Tibial artery (tissue), 4 donors: ENCODE data around the gene NUDT21.

Source experiments
- DNase-seq, 2 donors: peaks; one replicate each; pipeline ENCODE4 v3.0.0-alpha.2; 2019
- H3K27ac ChIP-seq, 2 donors: fragments of 200-600 bp; sonication (generic) in 1 of 2; 1 replicate in 1 of 2; 2 replicates in 1 of 2; pipeline ENCODE4 v1.5.1; 2018 to 2019; ENCODE audit warnings: mild to moderate bottlenecking in 1 of 2
- H3K27me3 ChIP-seq, 2 donors: fragments of 200-600 bp; sonication (generic) in 1 of 2; one replicate each; pipeline versions ENCODE4 v1.5.1 to v1.6.0; 2016 to 2019
- H3K36me3 ChIP-seq, 3 donors: fragments of 200-600 bp; sonication (generic) in 2 of 3; one replicate each; pipeline ENCODE4 v1.5.1; 2016 to 2019; ENCODE audit warnings: mild to moderate bottlenecking in 2 of 3
- H3K4me1 ChIP-seq, 4 donors: fragments of 200-600 bp; sonication (generic) in 2 of 4; 1 replicate in 3 of 4; 2 replicates in 1 of 4; pipeline ENCODE4 v1.5.1; 2016 to 2019
- H3K4me3 ChIP-seq, 2 donors: fragments of 200-600 bp; sonication (generic) in 1 of 2; 1 replicate in 1 of 2; 2 replicates in 1 of 2; pipeline ENCODE4 v1.5.1; 2018 to 2019; ENCODE audit warnings: mild to moderate bottlenecking in 2 of 2
- H3K9me3 ChIP-seq, 3 donors: fragments of 200-600 bp; sonication (generic) in 1 of 3; one replicate each; pipeline ENCODE4 v1.5.1; 2016 to 2019
- CTCF ChIP-seq, 2 experiments: fragments of 200-600 bp in 1 of 2; fragments of 450-650 bp in 1 of 2; IDR thresholded peaks; one replicate each; pipeline ENCODE4 v1.5.1; 2017 to 2019; ENCODE audit warnings: antibody characterized with exemption in 2 of 2, mild to moderate bottlenecking in 1 of 2, moderate library complexity in 1 of 2
- intact Hi-C: fragments of 100-400 bp; cut with DNase I; formaldehyde crosslinking; loops from one replicate; pipeline ENCODE4 v1.15.0; 2023; ENCODE audit warnings: low total_unique reads

Gene NUDT21

GRCh38 chr16:56414366-56414765 lies 36.8 kb downstream of the NUDT21 start:
- intact Hi-C loops: no loop called here

GRCh38 chr16:56413381-56413780 lies 37.8 kb downstream of the NUDT21 start:
- intact Hi-C loops: no loop called here
- no peak for TF ChIP-seq CTCF (IDR thresholded peaks at IDR 0.05)
- no peak for DNase-seq
- H3K9me3 ChIP-seq: no peaks in the 10 kb centered on the region
- H3K36me3 ChIP-seq: peaks cover 26 to 41% (median 27%) of the 10 kb centered on the region in 3 donors
- no peak overlapping the region for H3K27ac ChIP-seq
- H3K27me3 ChIP-seq: no peaks in the 10 kb centered on the region
- H3K4me1 ChIP-seq: peaks cover 0 to 28% (median 1%) of the 10 kb centered on the region in 4 donors
- no peak overlapping the region for H3K4me3 ChIP-seq

More at GRCh38 chr16:56414366-56414765, 36.8 kb downstream of the NUDT21 start:
- H3K9me3 ChIP-seq: no peaks in the 10 kb centered on the region
- H3K36me3 ChIP-seq: peaks cover 16 to 31% (median 17%) of the 10 kb centered on the region in 3 donors
- no peak overlapping the region for H3K27ac ChIP-seq
- no peak overlapping the region for H3K4me3 ChIP-seq
- no peaks in the 10 kb centered on the region for H3K27me3 ChIP-seq
- peaks cover 0 to 34% (median 2%) of the 10 kb centered on the region in 4 donors for H3K4me1 ChIP-seq
- TF ChIP-seq CTCF (IDR thresholded peaks at IDR 0.05): no peak
- no peak for DNase-seq

- no peak for TF ChIP-seq CTCF (IDR thresholded peaks at IDR 0.05)
- intact Hi-C loops: no loop called here
- DNase-seq: no peak
- Histone ChIP-seq H3K36me3 (peaks cover 40 to 54% (median 41%) of the 10 kb centered on the region in 3 donors), H3K4me3 (no peak overlapping the region), H3K9me3 (no peaks in the 10 kb centered on the region), H3K4me1 (peaks cover 0 to 28% (median 1%) of the 10 kb centered on the region in 4 donors), H3K27ac (no peak overlapping the region), H3K27me3 (no peaks in the 10 kb centered on the region)
Measured at GRCh38 chr16:56411624-56412023, 39.5 kb downstream of the NUDT21 start.

GRCh38 chr16:56411123-56411522 lies 40.0 kb downstream of the NUDT21 start:
- Histone ChIP-seq H3K36me3 (peaks cover 40 to 54% (median 41%) of the 10 kb centered on the region in 3 donors), H3K4me3 (no peak overlapping the region), H3K9me3 (no peaks in the 10 kb centered on the region), H3K4me1 (peaks cover 0 to 27% (median 1%) of the 10 kb centered on the region in 4 donors), H3K27me3 (no peaks in the 10 kb centered on the region), H3K27ac (no peak overlapping the region)
- intact Hi-C loops: no loop called here
- no peak for TF ChIP-seq CTCF (IDR thresholded peaks at IDR 0.05)
- no peak for DNase-seq

- H3K27ac ChIP-seq: no peak overlapping the region
- H3K4me3 ChIP-seq: no peak overlapping the region
- peaks cover 0 to 8% (median 0%) of the 10 kb centered on the region in 4 donors for H3K4me1 ChIP-seq
- intact Hi-C loops: no loop called here
- no peaks in the 10 kb centered on the region for H3K27me3 ChIP-seq
- no peak for DNase-seq
- TF ChIP-seq CTCF (IDR thresholded peaks at IDR 0.05): no peak
- peaks cover 55 to 68% (median 55%) of the 10 kb centered on the region in 3 donors for H3K36me3 ChIP-seq
- no peaks in the 10 kb centered on the region for H3K9me3 ChIP-seq
Measured at GRCh38 chr16:56409195-56409594, 41.9 kb downstream of the NUDT21 start.
